A673 (cell line): ENCODE data around the gene PDE11A. TPM values are rescaled to one million over a fixed set of nuclear protein-coding genes. Genes with fewer than 3 reads are reported as not detected.

Experiments used
- BruUV-seq: library from RNA; stranded (reverse); fragments of 400-500 nt; replicated peaks from 2 replicates; lab custom pipeline; 2021; lab: Mats Ljungman, UMichigan
- CTCF ChIA-PET: fragments of 300-600 bp; sonication (Branson Sonifier 250); formaldehyde crosslinking; loops from one replicate; lab custom pipeline; 2022; ENCODE audit warnings: antibody characterized with exemption; lab: Charles Lee
- POLR2A ChIA-PET: fragments of 300-600 bp; sonication (Branson Sonifier 250); formaldehyde crosslinking; loops from one replicate; lab custom pipeline; 2022; ENCODE audit warnings: antibody characterized with exemption; ENCODE audit not compliant: low non-redundant PET; lab: Charles Lee
- DNase-seq: peaks from one replicate; pipeline ENCODE4 v3.0.0-alpha.2; 2015; ENCODE audit warnings: low spot score
- H3K27ac ChIP-seq: fragments of 200-600 bp; sonication (generic); 2 replicates; pipeline ENCODE4 v1.5.1; 2016; ENCODE audit warnings: mixed run types, low read depth, mild to moderate bottlenecking, mixed read lengths, antibody characterized with exemption, low read length; ENCODE audit not compliant: poor library complexity, severe bottlenecking
- H3K27me3 ChIP-seq: fragments of 200-600 bp; sonication (generic); replicated peaks from 2 replicates; pipeline ENCODE4 v1.6.1; 2017; ENCODE audit warnings: mixed run types, low read depth, mild to moderate bottlenecking, mixed read lengths, antibody characterized with exemption, low read length; ENCODE audit not compliant: insufficient read depth, poor library complexity
- H3K36me3 ChIP-seq: fragments of 200-600 bp; sonication (generic); 2 replicates; pipeline ENCODE4 v1.6.1; 2016; ENCODE audit warnings: mixed run types, mild to moderate bottlenecking, mixed read lengths, antibody characterized with exemption, low read length; ENCODE audit not compliant: insufficient read depth, poor library complexity, severe bottlenecking
- H3K4me1 ChIP-seq: fragments of 200-600 bp; sonication (generic); 2 replicates; pipeline ENCODE4 v1.6.1; 2017; ENCODE audit warnings: mixed run types, mild to moderate bottlenecking, mixed read lengths, antibody characterized with exemption, low read length; ENCODE audit not compliant: insufficient read depth, poor library complexity, severe bottlenecking
- H3K4me3 ChIP-seq: fragments of 200-600 bp; sonication (generic); 2 replicates; pipeline ENCODE4 v1.5.1; 2016; ENCODE audit warnings: low read depth, mixed run types, mild to moderate bottlenecking, mixed read lengths, low read length; ENCODE audit not compliant: poor library complexity, severe bottlenecking
- H3K9me3 ChIP-seq: fragments of 200-600 bp; sonication (generic); 2 replicates; pipeline ENCODE4 v1.6.1; 2016; ENCODE audit warnings: mixed run types, low read depth, mild to moderate bottlenecking, mixed read lengths, antibody characterized with exemption, low read length; ENCODE audit not compliant: poor library complexity, severe bottlenecking
- EZH2 ChIP-seq: fragments of 200-600 bp; sonication (generic); IDR thresholded peaks from 2 replicates; pipeline ENCODE4 v1.6.1; 2017; ENCODE audit warnings: borderline replicate concordance, low read depth, mild to moderate bottlenecking, mixed read lengths, antibody characterized with exemption, low read length; ENCODE audit not compliant: poor library complexity, severe bottlenecking
- intact Hi-C: fragments of 100-400 bp; cut with micrococcal nuclease; formaldehyde crosslinking; loops from one replicate; pipeline ENCODE4 v1.10.0; 2022; ENCODE audit not compliant: unreplicated experiment
- total RNA-seq: library from RNA; stranded (reverse); gene quantifications from 2 replicates; pipeline ENCODE4 v1.2.3, GENCODE V29; 2021
- TF ChIP-seq, protein P1 (sequence below): fragments of 300-800, 200-600 bp; sonication (generic); conservative IDR thresholded peaks from 2 replicates; pipeline ENCODE4 v1.5.1; 2017; ENCODE audit warnings: low read depth, mild to moderate bottlenecking, antibody characterized with exemption, low read length, moderate library complexity, mixed read lengths

The PDE11A gene
- total RNA-seq, 1 experiment from 2014 or later: not detected

- no peak for DNase-seq
- Histone ChIP-seq H3K36me3 (no peaks in the 10 kb centered on the region), H3K27ac (no peak overlapping the region), H3K4me3 (no peak overlapping the region), H3K9me3 (no peaks in the 10 kb centered on the region), H3K27me3 (peaks cover 18% of the 10 kb centered on the region), H3K4me1 (peaks cover 5% of the 10 kb centered on the region)
- CTCF ChIA-PET: no interaction called here
- BruUV-seq: no TSS peak
- POLR2A ChIA-PET: no interaction called here
- TF ChIP-seq EZH2: no peak
- TF ChIP-seq, protein P1, sequence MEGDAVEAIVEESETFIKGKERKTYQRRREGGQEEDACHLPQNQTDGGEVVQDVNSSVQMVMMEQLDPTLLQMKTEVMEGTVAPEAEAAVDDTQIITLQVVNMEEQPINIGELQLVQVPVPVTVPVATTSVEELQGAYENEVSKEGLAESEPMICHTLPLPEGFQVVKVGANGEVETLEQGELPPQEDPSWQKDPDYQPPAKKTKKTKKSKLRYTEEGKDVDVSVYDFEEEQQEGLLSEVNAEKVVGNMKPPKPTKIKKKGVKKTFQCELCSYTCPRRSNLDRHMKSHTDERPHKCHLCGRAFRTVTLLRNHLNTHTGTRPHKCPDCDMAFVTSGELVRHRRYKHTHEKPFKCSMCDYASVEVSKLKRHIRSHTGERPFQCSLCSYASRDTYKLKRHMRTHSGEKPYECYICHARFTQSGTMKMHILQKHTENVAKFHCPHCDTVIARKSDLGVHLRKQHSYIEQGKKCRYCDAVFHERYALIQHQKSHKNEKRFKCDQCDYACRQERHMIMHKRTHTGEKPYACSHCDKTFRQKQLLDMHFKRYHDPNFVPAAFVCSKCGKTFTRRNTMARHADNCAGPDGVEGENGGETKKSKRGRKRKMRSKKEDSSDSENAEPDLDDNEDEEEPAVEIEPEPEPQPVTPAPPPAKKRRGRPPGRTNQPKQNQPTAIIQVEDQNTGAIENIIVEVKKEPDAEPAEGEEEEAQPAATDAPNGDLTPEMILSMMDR: no peak
- intact Hi-C loops: no loop called here
Observed at GRCh38 chr2:178076130-178076529, 3.6 kb upstream of the PDE11A start.

DNA sequence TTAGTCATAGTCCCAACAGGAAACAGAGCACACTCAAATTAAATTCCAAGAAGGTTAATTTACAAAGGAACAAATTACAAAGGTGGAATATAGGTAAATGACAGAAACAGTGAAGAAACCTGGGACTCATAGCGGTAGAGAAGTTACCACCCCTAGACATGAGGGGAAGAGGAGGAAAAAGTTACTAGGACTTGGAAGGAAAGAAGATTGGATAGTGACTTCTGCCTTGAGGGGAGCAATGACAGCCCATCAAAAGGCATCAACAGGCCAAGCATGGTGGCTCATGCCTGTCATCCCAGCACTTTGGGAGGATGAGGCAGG, 2.4 kb upstream of the PDE11A start:
- ChIA-PET CTCF (no interaction called here), POLR2A (no interaction called here)
- Histone ChIP-seq H3K27ac (no peak overlapping the region), H3K4me3 (no peak overlapping the region), H3K9me3 (no peaks in the 10 kb centered on the region), H3K36me3 (no peaks in the 10 kb centered on the region), H3K27me3 (peaks cover 29% of the 10 kb centered on the region), H3K4me1 (peaks cover 5% of the 10 kb centered on the region)
- intact Hi-C loops: no loop called here
- no peak for DNase-seq
- TF ChIP-seq, protein P1: no peak
- no peak for TF ChIP-seq EZH2
- BruUV-seq: no TSS peak

DNA sequence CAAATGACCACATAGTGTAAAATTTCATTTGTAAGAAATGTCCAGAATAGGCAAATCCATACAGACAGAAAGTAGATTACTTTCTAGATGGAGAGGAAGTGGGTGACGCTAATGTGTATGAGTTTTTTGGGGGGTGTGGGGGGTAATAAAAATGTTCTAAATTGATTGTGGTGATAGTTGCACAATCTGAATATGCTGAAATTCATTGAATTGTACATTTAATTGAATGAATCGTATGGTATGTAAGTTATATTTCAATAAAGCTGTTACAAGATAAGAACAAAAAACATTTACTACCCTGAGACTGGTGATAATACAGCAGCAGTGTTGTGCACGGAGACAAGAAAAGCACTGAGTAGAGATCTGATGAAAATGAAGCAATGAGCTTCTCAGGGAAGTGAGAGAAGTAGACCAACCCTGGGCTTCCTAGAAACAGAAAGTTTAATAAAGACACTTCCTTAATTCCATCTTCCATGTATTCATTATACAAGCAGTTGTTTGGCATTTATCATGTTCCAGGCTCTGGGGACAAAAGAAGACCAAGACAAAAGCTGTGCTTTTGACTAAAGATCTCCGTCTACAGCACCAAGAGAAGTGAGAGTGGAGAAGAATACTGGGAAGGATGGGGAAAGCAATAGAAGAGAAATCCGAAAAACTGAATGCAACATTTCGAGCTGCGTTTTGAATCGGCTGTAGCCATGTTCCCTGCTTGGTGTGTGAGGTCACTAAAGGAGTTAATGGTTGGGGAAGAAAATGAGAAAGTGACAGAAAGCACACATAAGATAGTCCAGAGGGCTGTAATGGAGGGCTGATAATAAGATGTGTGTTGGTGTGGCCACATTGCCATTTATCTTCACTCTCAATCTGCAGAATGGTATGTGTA, 1.8 kb upstream of the PDE11A start:
- ChIA-PET CTCF (no interaction called here), POLR2A (no interaction called here)
- Histone ChIP-seq H3K27ac (no peak overlapping the region), H3K4me3 (no peak overlapping the region), H3K9me3 (no peaks in the 10 kb centered on the region), H3K36me3 (no peaks in the 10 kb centered on the region), H3K4me1 (peaks cover 5% of the 10 kb centered on the region), H3K27me3 (peaks cover 29% of the 10 kb centered on the region)
- TF ChIP-seq, protein P1: no peak
- no peak for TF ChIP-seq EZH2
- BruUV-seq: no TSS peak
- intact Hi-C loops: no loop called here
- no peak for DNase-seq
